Suprapubic skin (tissue), 4 donors: ENCODE results near the gene GRID2IP.

ENCODE experiments used
- EP300 ChIP-seq: sonication (generic); formaldehyde crosslinking; IDR thresholded peaks from one replicate; pipeline ENCODE4 v1.6.1; 2017; ENCODE audit warnings: antibody characterized with exemption
- POLR2A ChIP-seq, 2 donors: fragments of 450-650 bp; IDR thresholded peaks; one replicate each; pipeline ENCODE4 v1.6.1; 2017; ENCODE audit warnings: antibody characterized with exemption in 2 of 2, mild to moderate bottlenecking in 2 of 2, moderate library complexity in 2 of 2
- POLR2AphosphoS5 ChIP-seq, 3 donors: sonication (generic); formaldehyde crosslinking; IDR thresholded peaks; one replicate each; pipeline ENCODE4 v1.6.1; 2017; ENCODE audit warnings: antibody characterized with exemption in 3 of 3
- TF ChIP-seq, protein P1 (sequence below), 2 donors: fragments of 200-600 bp in 1 of 2; fragments of 450-650 bp in 1 of 2; sonication (generic) in 1 of 2; IDR thresholded peaks; one replicate each; pipeline ENCODE4 v1.5.1; 2016 to 2019; ENCODE audit warnings: antibody characterized with exemption in 2 of 2, mild to moderate bottlenecking in 1 of 2, moderate library complexity in 1 of 2

DNA sequence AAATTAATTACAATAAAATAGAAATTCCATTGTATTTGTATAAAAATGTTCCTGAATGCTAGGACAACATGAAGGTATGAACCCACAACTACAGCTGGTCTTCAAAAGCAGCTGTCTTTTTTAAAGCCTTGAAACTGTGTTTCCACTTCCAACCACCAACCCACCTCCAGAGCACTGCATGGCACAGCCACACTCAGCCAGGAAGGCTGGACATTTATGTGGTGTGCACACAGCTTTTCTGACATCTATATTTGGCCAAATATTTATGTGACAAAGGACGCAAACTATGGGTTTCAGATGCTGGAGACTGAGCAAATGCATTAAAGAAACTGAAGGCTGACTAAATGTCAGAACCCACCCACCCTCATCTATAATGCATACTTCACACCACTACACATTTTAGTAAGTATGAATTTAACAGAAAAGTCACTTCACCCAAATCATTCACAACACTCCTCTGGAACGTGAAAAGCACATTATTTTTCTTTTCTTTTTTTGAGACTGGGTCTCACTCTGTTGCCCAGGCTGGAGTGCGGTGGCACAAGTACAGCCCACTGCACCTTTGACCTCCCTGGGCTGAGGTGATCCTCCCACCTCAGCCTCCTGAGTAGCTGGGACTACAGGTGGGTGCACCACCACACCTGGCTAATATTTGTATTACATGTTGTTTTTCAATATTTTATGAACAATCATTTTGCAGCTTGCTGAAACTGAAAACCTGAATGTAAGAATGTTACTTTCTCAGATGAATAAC is 75.7 kb downstream of the GRID2IP start:
- TF ChIP-seq, protein P1, sequence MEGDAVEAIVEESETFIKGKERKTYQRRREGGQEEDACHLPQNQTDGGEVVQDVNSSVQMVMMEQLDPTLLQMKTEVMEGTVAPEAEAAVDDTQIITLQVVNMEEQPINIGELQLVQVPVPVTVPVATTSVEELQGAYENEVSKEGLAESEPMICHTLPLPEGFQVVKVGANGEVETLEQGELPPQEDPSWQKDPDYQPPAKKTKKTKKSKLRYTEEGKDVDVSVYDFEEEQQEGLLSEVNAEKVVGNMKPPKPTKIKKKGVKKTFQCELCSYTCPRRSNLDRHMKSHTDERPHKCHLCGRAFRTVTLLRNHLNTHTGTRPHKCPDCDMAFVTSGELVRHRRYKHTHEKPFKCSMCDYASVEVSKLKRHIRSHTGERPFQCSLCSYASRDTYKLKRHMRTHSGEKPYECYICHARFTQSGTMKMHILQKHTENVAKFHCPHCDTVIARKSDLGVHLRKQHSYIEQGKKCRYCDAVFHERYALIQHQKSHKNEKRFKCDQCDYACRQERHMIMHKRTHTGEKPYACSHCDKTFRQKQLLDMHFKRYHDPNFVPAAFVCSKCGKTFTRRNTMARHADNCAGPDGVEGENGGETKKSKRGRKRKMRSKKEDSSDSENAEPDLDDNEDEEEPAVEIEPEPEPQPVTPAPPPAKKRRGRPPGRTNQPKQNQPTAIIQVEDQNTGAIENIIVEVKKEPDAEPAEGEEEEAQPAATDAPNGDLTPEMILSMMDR (IDR thresholded peaks at IDR 0.05): no peak
- no peak for TF ChIP-seq POLR2A (IDR thresholded peaks at IDR 0.05)
- TF ChIP-seq EP300: no peak
- TF ChIP-seq POLR2AphosphoS5 (IDR thresholded peaks at IDR 0.05): no peak
